ENCODE measurements around the gene RFESD.

Gene RFESD

DNA sequence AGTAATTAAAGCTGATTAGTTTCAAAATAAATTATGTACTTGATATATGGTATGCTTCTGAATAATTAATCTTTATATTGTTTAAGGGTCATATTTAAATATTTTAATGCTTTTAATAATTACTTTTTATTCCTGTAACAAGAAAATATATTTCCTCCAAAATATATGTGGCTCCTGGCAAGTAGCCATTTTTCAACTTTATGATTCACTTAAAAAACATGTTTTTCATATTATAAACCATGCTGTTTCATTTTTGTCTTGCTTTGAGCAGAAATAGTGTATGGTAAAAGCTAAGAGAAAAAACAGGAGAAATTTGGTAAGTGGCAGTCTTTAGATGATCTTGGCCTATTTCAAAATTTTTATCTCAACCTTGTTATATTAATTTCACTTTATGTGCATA lies 21.6 kb downstream of the RFESD start:
- no peaks in the 10 kb centered on the region for H3K9me3 ChIP-seq (ENCODE audit: insufficient read depth, low read depth, low read length)
- H3K36me3 ChIP-seq (ENCODE audit: insufficient read depth, low read length), result no peaks in the 10 kb centered on the region
- H3K27me3 ChIP-seq (ENCODE audit: insufficient read depth, low read length), result no peaks in the 10 kb centered on the region
- no peak overlapping the region for H3K9ac ChIP-seq (ENCODE audit: low read depth, low read length)
- H3K4me1 ChIP-seq (ENCODE audit: insufficient read depth, low read length), result 0 out of 2 replicates have a peak, but pooled peaks cover 6% of the 10 kb centered on the region
- H3K27ac ChIP-seq (ENCODE audit: low read depth, low read length), result no peak overlapping the region
- no peak overlapping the region for H3K4me3 ChIP-seq (ENCODE audit: low read length)

DNA sequence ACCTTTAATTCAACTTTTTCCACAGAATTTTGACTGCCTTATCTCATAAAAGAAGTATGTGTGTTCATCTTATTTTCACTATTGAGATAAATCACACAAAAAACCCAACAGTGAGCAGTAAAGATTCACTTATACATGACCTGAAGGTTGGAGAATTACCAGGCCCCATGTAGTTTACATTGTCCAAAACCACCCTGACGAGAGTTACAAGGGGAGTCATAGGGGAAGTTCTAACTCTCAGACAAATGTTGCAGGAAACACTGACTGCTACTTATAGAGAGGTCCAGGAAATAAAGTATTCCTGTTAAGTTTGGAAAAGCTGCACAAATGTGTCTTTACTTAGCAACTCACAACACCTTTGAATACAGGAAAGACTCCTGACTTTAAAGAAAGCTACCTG lies 22.2 kb downstream of the RFESD start:
- Histone ChIP-seq H3K36me3 (ENCODE audit: insufficient read depth, low read length) (no peaks in the 10 kb centered on the region), H3K9ac (ENCODE audit: low read depth, low read length) (no peak overlapping the region), H3K9me3 (ENCODE audit: insufficient read depth, low read depth, low read length) (no peaks in the 10 kb centered on the region), H3K27me3 (ENCODE audit: insufficient read depth, low read length) (no peaks in the 10 kb centered on the region), H3K4me3 (ENCODE audit: low read length) (no peak overlapping the region), H3K27ac (ENCODE audit: low read depth, low read length) (no peak overlapping the region; the same call in 1 of the 2 replicates), H3K4me1 (ENCODE audit: insufficient read depth, low read length) (0 out of 2 replicates have a peak, but pooled peaks cover 6% of the 10 kb centered on the region)
- WGBS, result 92% methylated on average over 1 of the region's 1 CpG

DNA sequence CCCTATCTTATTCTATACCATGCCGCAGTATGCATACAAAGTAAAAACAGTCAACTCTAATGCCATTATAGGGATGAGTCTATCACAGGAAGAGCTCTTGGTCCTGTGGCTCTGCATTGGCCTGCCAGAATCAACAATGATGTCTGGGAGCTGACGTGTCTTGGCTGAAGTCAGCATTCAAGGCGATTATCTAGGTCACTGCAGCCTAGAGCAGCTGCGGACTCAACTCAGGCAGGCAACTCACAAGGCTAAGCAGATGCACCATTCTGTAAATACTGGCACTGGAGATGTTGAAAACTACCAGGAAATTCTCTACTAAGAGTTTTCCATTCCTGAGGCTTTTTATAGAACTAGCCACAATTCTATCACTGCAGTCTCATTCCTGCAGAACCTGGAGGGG lies 23.0 kb downstream of the RFESD start:
- Histone ChIP-seq H3K27me3 (ENCODE audit: insufficient read depth, low read length) (no peaks in the 10 kb centered on the region), H3K9me3 (ENCODE audit: insufficient read depth, low read depth, low read length) (no peaks in the 10 kb centered on the region), H3K9ac (ENCODE audit: low read depth, low read length) (no peak overlapping the region), H3K4me3 (ENCODE audit: low read length) (no peak overlapping the region), H3K27ac (ENCODE audit: low read depth, low read length) (no peak overlapping the region), H3K36me3 (ENCODE audit: insufficient read depth, low read length) (no peaks in the 10 kb centered on the region), H3K4me1 (ENCODE audit: insufficient read depth, low read length) (0 out of 2 replicates have a peak, but pooled peaks cover under 1% of the 10 kb centered on the region)
- whole genome bisulfite sequencing, result 79% methylated on average over 4 of the region's 4 CpGs

DNA sequence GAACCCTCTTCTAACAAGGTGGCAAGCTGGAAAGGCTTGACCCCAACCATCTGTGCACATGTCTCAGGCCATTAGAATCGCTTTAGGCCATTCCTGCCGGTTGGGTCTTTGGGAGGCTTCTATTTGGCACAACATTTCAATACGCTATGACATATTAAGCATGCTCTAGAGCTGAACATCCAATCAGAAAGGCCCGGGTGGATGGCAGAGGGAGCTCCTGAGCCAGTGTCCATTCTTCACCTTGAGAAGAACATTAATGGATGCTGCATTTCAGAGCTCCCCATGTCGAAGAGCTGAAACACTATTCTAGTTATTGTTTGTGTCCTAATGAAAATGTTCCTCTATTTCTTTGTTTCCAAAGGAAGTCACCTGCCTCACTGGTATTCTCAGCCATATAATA lies 23.4 kb downstream of the RFESD start:
- Histone ChIP-seq H3K27me3 (ENCODE audit: insufficient read depth, low read length) (no peaks in the 10 kb centered on the region), H3K27ac (ENCODE audit: low read depth, low read length) (no peak overlapping the region), H3K4me3 (ENCODE audit: low read length) (no peak overlapping the region), H3K9me3 (ENCODE audit: insufficient read depth, low read depth, low read length) (no peaks in the 10 kb centered on the region), H3K9ac (ENCODE audit: low read depth, low read length) (no peak overlapping the region), H3K4me1 (ENCODE audit: insufficient read depth, low read length) (no peaks in the 10 kb centered on the region), H3K36me3 (ENCODE audit: insufficient read depth, low read length) (no peaks in the 10 kb centered on the region)
- WGBS, result 96% methylated on average over 5 of the region's 5 CpGs

DNA sequence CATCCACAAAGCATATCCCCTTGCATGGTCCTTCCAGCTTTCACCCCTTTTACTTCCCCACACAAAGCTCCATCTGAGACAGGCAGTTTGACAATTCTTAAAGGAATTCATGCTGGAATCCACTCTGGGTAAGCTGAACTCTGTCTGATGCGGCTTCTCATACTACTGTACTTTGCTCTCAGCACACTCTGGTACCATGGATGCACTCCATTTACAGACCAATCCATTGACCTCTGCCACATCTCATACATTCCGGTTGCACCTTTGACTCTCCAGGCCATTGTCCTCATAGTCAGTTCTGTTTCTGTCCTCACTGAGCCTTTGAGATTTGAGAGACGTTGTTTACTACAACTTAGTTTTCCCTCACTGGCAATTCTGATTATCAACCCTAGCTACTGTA lies 24.0 kb downstream of the RFESD start:
- H3K9me3 ChIP-seq (ENCODE audit: insufficient read depth, low read depth, low read length), result no peaks in the 10 kb centered on the region
- no peaks in the 10 kb centered on the region for H3K27me3 ChIP-seq (ENCODE audit: insufficient read depth, low read length)
- H3K4me1 ChIP-seq (ENCODE audit: insufficient read depth, low read length), result no peaks in the 10 kb centered on the region
- no peak overlapping the region for H3K9ac ChIP-seq (ENCODE audit: low read depth, low read length)
- WGBS, result 95% methylated on average over 3 of the region's 3 CpGs
- H3K27ac ChIP-seq (ENCODE audit: low read depth, low read length), result no peak overlapping the region
- H3K36me3 ChIP-seq (ENCODE audit: insufficient read depth, low read length), result no peaks in the 10 kb centered on the region
- H3K4me3 ChIP-seq (ENCODE audit: low read length), result no peak overlapping the region

DNA sequence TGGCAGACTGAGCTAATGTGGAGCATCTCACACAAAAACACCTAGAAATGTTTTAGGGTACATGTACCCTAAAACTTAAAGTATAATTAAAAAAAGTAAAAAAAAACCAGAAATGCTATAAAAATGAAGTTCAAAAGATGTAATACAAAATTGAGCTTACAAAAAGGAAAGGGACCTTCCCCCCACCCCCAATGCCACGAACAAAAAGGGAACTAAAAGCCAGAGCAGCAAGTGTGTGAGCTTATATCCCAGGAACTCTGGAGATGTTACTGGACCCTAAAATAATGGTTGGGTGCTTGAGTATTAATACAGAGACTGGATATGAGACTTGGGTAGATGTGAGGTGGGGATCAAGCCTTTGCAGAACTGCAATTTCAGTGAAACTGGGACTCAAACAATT lies 25.2 kb downstream of the RFESD start:
- no peaks in the 10 kb centered on the region for H3K27me3 ChIP-seq (ENCODE audit: insufficient read depth, low read length)
- H3K4me3 ChIP-seq (ENCODE audit: low read length), result no peak overlapping the region
- H3K9me3 ChIP-seq (ENCODE audit: insufficient read depth, low read depth, low read length), result no peaks in the 10 kb centered on the region
- H3K4me1 ChIP-seq (ENCODE audit: insufficient read depth, low read length), result no peaks in the 10 kb centered on the region
- 85% methylated on average over 1 of the region's 1 CpG for WGBS
- no peaks in the 10 kb centered on the region for H3K36me3 ChIP-seq (ENCODE audit: insufficient read depth, low read length)
- no peak overlapping the region for H3K27ac ChIP-seq (ENCODE audit: low read depth, low read length)
- H3K9ac ChIP-seq (ENCODE audit: low read depth, low read length), result no peak overlapping the region

DNA sequence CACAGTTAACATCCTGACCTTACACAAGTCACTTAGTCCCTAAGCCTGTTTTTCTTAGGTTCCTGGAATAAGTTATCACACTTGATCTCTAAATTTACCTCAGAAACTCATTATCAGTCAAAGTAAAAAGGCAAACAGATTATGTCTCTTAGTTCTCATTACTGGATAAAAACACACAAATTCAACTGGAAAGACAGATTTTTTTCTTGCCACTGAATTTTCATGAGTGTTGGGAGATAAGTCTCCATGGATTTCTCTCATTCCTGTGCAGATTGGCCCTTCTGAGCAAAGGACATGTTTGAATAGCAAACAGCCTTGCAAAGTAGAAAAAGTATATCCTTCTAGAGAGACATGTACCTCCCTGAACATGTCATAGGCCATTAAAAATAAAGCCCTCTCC lies 26.1 kb downstream of the RFESD start:
- Histone ChIP-seq H3K9me3 (ENCODE audit: insufficient read depth, low read depth, low read length) (no peaks in the 10 kb centered on the region), H3K27me3 (ENCODE audit: insufficient read depth, low read length) (no peaks in the 10 kb centered on the region), H3K27ac (ENCODE audit: low read depth, low read length) (no peak overlapping the region), H3K4me3 (ENCODE audit: low read length) (no peak overlapping the region), H3K4me1 (ENCODE audit: insufficient read depth, low read length) (no peaks in the 10 kb centered on the region), H3K36me3 (ENCODE audit: insufficient read depth, low read length) (no peaks in the 10 kb centered on the region), H3K9ac (ENCODE audit: low read depth, low read length) (no peak overlapping the region)

DNA sequence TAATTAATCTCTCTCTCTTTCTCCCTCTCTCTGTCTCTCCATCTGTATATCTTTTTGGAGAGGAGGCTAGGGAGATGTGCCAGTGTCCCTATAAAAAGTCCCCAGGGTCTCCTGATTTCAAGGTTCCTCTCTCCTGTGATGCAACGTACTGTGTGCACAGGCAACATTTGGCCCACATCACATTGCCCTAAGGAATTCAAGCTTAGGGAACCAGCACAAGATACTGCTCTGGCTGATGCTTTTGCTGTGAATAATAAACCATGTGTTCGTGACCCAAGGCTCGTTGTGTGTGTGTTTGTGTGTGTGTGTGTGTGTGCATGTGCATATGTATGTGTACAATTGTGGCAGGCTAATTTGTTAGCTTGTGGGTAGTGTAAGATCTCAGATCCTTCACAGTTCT lies 26.5 kb downstream of the RFESD start:
- whole genome bisulfite sequencing, result 92% methylated on average over 3 of the region's 3 CpGs

DNA sequence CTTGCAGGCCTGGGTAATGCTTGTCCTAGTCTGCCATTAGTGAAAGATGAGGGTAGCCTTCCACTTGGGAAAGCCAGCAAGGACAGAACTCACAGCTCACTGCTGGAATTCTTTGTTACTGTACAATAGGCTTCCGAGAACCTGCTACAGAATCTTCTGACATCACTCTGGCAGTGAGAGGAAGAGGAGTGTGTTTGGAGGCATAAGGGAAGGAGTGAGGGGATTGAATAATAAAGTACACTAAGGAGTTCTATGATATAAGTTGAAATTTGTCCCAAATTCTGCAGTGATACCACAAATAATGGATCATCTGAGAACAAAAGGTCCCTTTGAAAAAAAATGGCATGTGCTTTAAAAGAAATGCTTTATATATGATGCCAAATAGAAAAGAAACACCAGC lies 36.3 kb downstream of the RFESD start, which contains the start of gene SPATA9:
TSS of gene SPATA9 (minus strand) at position 101 of the 400 bp plus-strand sequence. CDS start 137 bp downstream, outside the sequence.
- H3K36me3 ChIP-seq (ENCODE audit: insufficient read depth, low read length), result no peaks in the 10 kb centered on the region
- WGBS, result 77% methylated on average over 1 of the region's 1 CpG
- H3K27ac ChIP-seq (ENCODE audit: low read depth, low read length), result no peak within 1 kb of the TSS
- H3K4me1 ChIP-seq (ENCODE audit: insufficient read depth, low read length), result no peaks in the 10 kb centered on the region
- H3K9me3 ChIP-seq (ENCODE audit: insufficient read depth, low read depth, low read length), result no peaks in the 10 kb centered on the region
- H3K27me3 ChIP-seq (ENCODE audit: insufficient read depth, low read length), result no peaks in the 10 kb centered on the region
- no peak within 1 kb of the TSS for H3K9ac ChIP-seq (ENCODE audit: low read depth, low read length)
- H3K4me3 ChIP-seq (ENCODE audit: low read length), result no peak within 1 kb of the TSS

More for the DNA sequence above, 26.5 kb downstream of the RFESD start:
- Histone ChIP-seq H3K27ac (ENCODE audit: low read depth, low read length) (no peak overlapping the region), H3K9me3 (ENCODE audit: insufficient read depth, low read depth, low read length) (no peaks in the 10 kb centered on the region), H3K4me1 (ENCODE audit: insufficient read depth, low read length) (no peaks in the 10 kb centered on the region), H3K4me3 (ENCODE audit: low read length) (no peak overlapping the region), H3K36me3 (ENCODE audit: insufficient read depth, low read length) (no peaks in the 10 kb centered on the region), H3K9ac (ENCODE audit: low read depth, low read length) (no peak overlapping the region), H3K27me3 (ENCODE audit: insufficient read depth, low read length) (no peaks in the 10 kb centered on the region)

DNA sequence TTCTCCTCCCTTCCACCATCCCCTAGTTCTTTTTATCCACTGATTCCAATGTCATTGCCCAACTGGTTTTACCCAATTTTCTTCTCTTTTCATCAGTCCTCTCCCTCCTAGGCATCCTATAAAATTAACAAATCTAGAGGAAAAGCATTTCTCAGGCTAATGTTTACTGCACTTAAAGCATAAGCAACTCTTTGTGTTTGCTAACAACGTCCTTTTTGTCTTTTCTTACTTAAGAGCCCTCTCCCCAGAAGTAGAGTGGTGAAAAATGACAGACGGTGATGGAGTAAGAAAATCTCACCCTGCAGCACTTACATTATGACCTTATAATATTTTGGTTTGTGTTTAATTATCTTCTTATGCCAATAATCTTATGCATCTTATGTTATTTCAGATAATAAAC lies 37.8 kb downstream of the RFESD start:
- Histone ChIP-seq H3K9ac (ENCODE audit: low read depth, low read length) (no peak overlapping the region), H3K27me3 (ENCODE audit: insufficient read depth, low read length) (no peaks in the 10 kb centered on the region), H3K4me1 (ENCODE audit: insufficient read depth, low read length) (no peaks in the 10 kb centered on the region), H3K27ac (ENCODE audit: low read depth, low read length) (no peak overlapping the region), H3K4me3 (ENCODE audit: low read length) (no peak overlapping the region), H3K36me3 (ENCODE audit: insufficient read depth, low read length) (no peaks in the 10 kb centered on the region), H3K9me3 (ENCODE audit: insufficient read depth, low read depth, low read length) (no peaks in the 10 kb centered on the region)
- 100% methylated on average over 1 of the region's 2 CpGs for WGBS

DNA sequence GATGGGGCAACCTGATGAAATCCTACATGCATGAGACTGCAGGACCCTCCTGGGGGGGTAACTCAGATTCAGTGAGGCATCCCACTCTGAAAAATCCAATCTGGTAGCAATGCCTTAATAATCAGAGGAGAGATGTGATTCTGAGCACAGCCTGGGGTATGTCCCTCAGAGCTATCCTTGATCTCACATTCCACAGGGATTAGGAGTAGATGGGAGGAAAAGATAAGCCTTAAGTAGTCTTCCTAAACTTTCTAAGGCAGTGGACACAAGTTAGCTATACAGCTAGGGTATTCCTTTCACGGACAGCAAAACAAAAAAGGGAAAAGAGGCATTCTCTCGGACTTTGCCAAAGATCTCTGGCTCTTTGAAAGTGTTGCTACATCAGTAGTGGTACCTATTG lies 40.1 kb downstream of the RFESD start:
- H3K4me1 ChIP-seq (ENCODE audit: insufficient read depth, low read length), result no peaks in the 10 kb centered on the region
- 82% methylated on average over 2 of the region's 2 CpGs for WGBS
- no peak overlapping the region for H3K4me3 ChIP-seq (ENCODE audit: low read length)
- no peaks in the 10 kb centered on the region for H3K36me3 ChIP-seq (ENCODE audit: insufficient read depth, low read length)
- H3K9ac ChIP-seq (ENCODE audit: low read depth, low read length), result no peak overlapping the region
- no peaks in the 10 kb centered on the region for H3K9me3 ChIP-seq (ENCODE audit: insufficient read depth, low read depth, low read length)
- H3K27ac ChIP-seq (ENCODE audit: low read depth, low read length), result no peak overlapping the region
- H3K27me3 ChIP-seq (ENCODE audit: insufficient read depth, low read length), result no peaks in the 10 kb centered on the region

DNA sequence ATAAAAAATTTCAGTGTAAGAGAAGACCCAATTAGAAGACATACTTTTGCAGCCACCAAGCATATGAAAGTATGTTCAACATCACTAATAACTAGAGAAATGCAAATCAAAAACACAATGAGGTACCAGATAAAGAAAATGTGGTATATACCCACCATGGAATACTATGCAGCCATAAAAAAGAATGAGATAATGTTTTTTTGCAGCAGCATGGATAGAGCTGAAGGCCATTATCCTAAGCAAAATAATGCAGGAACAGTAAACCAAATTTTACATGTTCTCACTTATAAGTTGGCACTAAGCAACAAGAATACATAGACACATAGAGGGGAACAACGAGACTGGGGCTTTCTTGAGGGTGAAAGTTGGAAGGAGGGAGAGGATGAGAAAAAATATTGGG lies 43.1 kb downstream of the RFESD start:
- H3K4me1 ChIP-seq (ENCODE audit: insufficient read depth, low read length), result no peaks in the 10 kb centered on the region
- H3K9ac ChIP-seq (ENCODE audit: low read depth, low read length), result no peak overlapping the region
- no peak overlapping the region for H3K4me3 ChIP-seq (ENCODE audit: low read length)
- no CpG with 5 or more reads among the region's 1 CpG for WGBS
- no peak overlapping the region for H3K27ac ChIP-seq (ENCODE audit: low read depth, low read length)
- no peaks in the 10 kb centered on the region for H3K9me3 ChIP-seq (ENCODE audit: insufficient read depth, low read depth, low read length)
- no peaks in the 10 kb centered on the region for H3K36me3 ChIP-seq (ENCODE audit: insufficient read depth, low read length)
- H3K27me3 ChIP-seq (ENCODE audit: insufficient read depth, low read length), result no peaks in the 10 kb centered on the region
